HCT116 (cell line): ENCODE results near the gene TAF8. TPM values are rescaled to one million over a fixed set of nuclear protein-coding genes. Genes with fewer than 3 reads are reported as not detected.

Experiments used
- ATAC-seq: fragments of 200-7000 bp; cut with Tn5 transposase; 2 replicates; pipeline ENCODE4 v1.9.1; 2020; ENCODE audit warnings: mild to moderate bottlenecking, moderate library complexity
- BruUV-seq: library from RNA; stranded (reverse); fragments of 400-500 nt; replicated peaks from 2 replicates; lab custom pipeline; 2021; lab: Mats Ljungman, UMichigan
- CTCF ChIA-PET: fragments of 300-600 bp; sonication (Branson Sonifier 250); formaldehyde crosslinking; loops from one replicate; lab custom pipeline; 2021; ENCODE audit warnings: antibody characterized with exemption; lab: Charles Lee
- POLR2A ChIA-PET: fragments of 300-600, 350-600 bp; sonication (Branson Sonifier 250); formaldehyde crosslinking; loops from one replicate; lab custom pipeline; 2021; ENCODE audit warnings: antibody characterized with exemption; lab: Charles Lee
- RAD21 ChIA-PET, 2 experiments: fragments of 300-600 bp; sonication (Branson Sonifier 250); formaldehyde crosslinking; loops; one replicate each; lab custom pipeline; 2023; ENCODE audit warnings: low total read pairs in 2 of 2; ENCODE audit not compliant: uncharacterized antibody in 2 of 2, unreplicated experiment in 2 of 2, low non-redundant PET in 1 of 2; lab: Charles Lee
- DNase-seq: peaks from one replicate; pipeline ENCODE4 v3.0.0-alpha.2; 2010; ENCODE audit warnings: low read depth, low spot score
- H2AFZ ChIP-seq: fragments of 200-600 bp; shearing (Covaris generic), sonication (generic); 2 replicates; pipeline ENCODE4 v1.6.1; 2017; ENCODE audit warnings: low read depth, mixed run types, mixed read lengths, antibody characterized with exemption, low read length; ENCODE audit not compliant: poor library complexity, severe bottlenecking
- H3K27ac ChIP-seq: 2 replicates; pipeline ENCODE4 v1.5.1; 2012; ENCODE audit warnings: low read depth, low read length
- H3K27me3 ChIP-seq: fragments of 200-600 bp; sonication (generic); 2 replicates; pipeline ENCODE4 v1.6.1; 2016; ENCODE audit warnings: mixed run types, low read length, mixed read lengths; ENCODE audit not compliant: insufficient read depth
- H3K36me3 ChIP-seq, 2 experiments: fragments of 200-500 bp in 1 of 2; fragments of 200-600 bp in 1 of 2; sonication (Bioruptor generic) in 1 of 2; sonication (generic) in 1 of 2; 2 replicates each; pipeline versions ENCODE4 v1.5.1 to v1.6.1; 2014 to 2016; ENCODE audit warnings: low read length in 2 of 2, inconsistent platforms in 1 of 2, mixed read lengths in 1 of 2, mixed run types in 1 of 2; ENCODE audit not compliant: insufficient read depth in 2 of 2, control insufficient read depth in 1 of 2
- H3K4me1 ChIP-seq, 2 experiments: fragments of 200-600 bp in 1 of 2; sonication (generic) in 1 of 2; 2 replicates each; pipeline versions ENCODE4 v1.5.1 to v1.6.1; 2012 to 2017; ENCODE audit warnings: low read length in 2 of 2, inconsistent platforms in 1 of 2, mild to moderate bottlenecking in 1 of 2, mixed read lengths in 1 of 2, mixed run types in 1 of 2, moderate library complexity in 1 of 2; ENCODE audit not compliant: insufficient read depth in 2 of 2, control insufficient read depth in 1 of 2
- H3K4me2 ChIP-seq: fragments of 200-600 bp; sonication (generic); 2 replicates; pipeline ENCODE4 v1.6.1; 2017; ENCODE audit warnings: mixed run types, low read length, mixed read lengths
- H3K4me3 ChIP-seq, 2 experiments: fragments of 200-600 bp in 1 of 2; sonication (generic) in 1 of 2; replicated peaks in 1 of 2; 2 replicates each; pipeline ENCODE4 v1.5.1; 2011 to 2016; ENCODE audit warnings: low read length in 2 of 2, control low read depth in 1 of 2, low read depth in 1 of 2, mild to moderate bottlenecking in 1 of 2, mixed read lengths in 1 of 2, mixed run types in 1 of 2
- H3K79me2 ChIP-seq: fragments of 200-600 bp; sonication (generic); 2 replicates; pipeline ENCODE4 v1.6.1; 2017; ENCODE audit warnings: mild to moderate bottlenecking, mixed run types, low read length, moderate library complexity, mixed read lengths; ENCODE audit not compliant: insufficient read depth
- H3K9ac ChIP-seq: fragments of 200-600 bp; sonication (generic); 2 replicates; pipeline ENCODE4 v1.6.1; 2016; ENCODE audit warnings: low read length, mixed read lengths
- H3K9me2 ChIP-seq: fragments of 200-600 bp; sonication (generic), shearing (Covaris generic); 2 replicates; pipeline ENCODE4 v1.6.1; 2017; ENCODE audit warnings: mixed run types, mild to moderate bottlenecking, moderate library complexity; ENCODE audit not compliant: insufficient read depth
- H3K9me3 ChIP-seq, 2 experiments: fragments of 200-500 bp in 1 of 2; fragments of 200-600 bp in 1 of 2; sonication (Bioruptor generic) in 1 of 2; sonication (generic) in 1 of 2; 2 replicates each; pipeline ENCODE4 v1.6.1; 2014 to 2017; ENCODE audit warnings: low read length in 2 of 2, mixed read lengths in 2 of 2, inconsistent platforms in 1 of 2, low read depth in 1 of 2, mild to moderate bottlenecking in 1 of 2, mixed run types in 1 of 2, moderate library complexity in 1 of 2; ENCODE audit not compliant: control insufficient read depth in 1 of 2, insufficient read depth in 1 of 2
- H4K20me1 ChIP-seq: fragments of 200-600 bp; sonication (generic), shearing (Covaris generic); 2 replicates; pipeline ENCODE4 v1.6.1; 2017; ENCODE audit warnings: mixed run types, mild to moderate bottlenecking, moderate library complexity; ENCODE audit not compliant: insufficient read depth
- CBX3 ChIP-seq: IDR thresholded peaks from 2 replicates; pipeline ENCODE4 v1.6.1; 2012; ENCODE audit warnings: low read depth
- CEBPB ChIP-seq: IDR thresholded peaks from 2 replicates; pipeline ENCODE4 v1.6.1; 2012; ENCODE audit warnings: low read depth
- EGR1 ChIP-seq: IDR thresholded peaks from 2 replicates; pipeline ENCODE4 v1.6.1; 2012; ENCODE audit warnings: low read depth
- ELF1 ChIP-seq: IDR thresholded peaks from 2 replicates; pipeline ENCODE4 v1.6.1; 2012; ENCODE audit warnings: low read depth, borderline replicate concordance
- EZH2 ChIP-seq: fragments of 200-600 bp; sonication (generic); IDR thresholded peaks from 2 replicates; pipeline ENCODE4 v1.6.1; 2017; ENCODE audit warnings: antibody characterized with exemption, mixed run types
- JUND ChIP-seq: IDR thresholded peaks from 2 replicates; pipeline ENCODE4 v1.6.1; 2012
- POLR2A ChIP-seq: IDR thresholded peaks from 2 replicates; pipeline ENCODE4 v1.7.0; 2011; ENCODE audit warnings: borderline replicate concordance; ENCODE audit not compliant: insufficient read depth, insufficient read length; ENCODE audit errors: extremely low read depth
- POLR2AphosphoS5 ChIP-seq: IDR thresholded peaks from 2 replicates; pipeline ENCODE4 v1.6.1; 2011; ENCODE audit warnings: mild to moderate bottlenecking, low read depth, low read length, moderate library complexity
- REST ChIP-seq: IDR thresholded peaks from 2 replicates; pipeline ENCODE4 v1.6.1; 2012; ENCODE audit warnings: low read depth
- TCF7L2 ChIP-seq: IDR thresholded peaks from 2 replicates; pipeline ENCODE4 v1.7.0; 2011; ENCODE audit warnings: borderline replicate concordance, inconsistent platforms; ENCODE audit not compliant: insufficient read depth, insufficient read length; ENCODE audit errors: extremely low read depth
- YY1 ChIP-seq: IDR thresholded peaks from 2 replicates; pipeline ENCODE4 v1.6.1; 2011; ENCODE audit warnings: low read length, low read depth, moderate library complexity, mild to moderate bottlenecking; ENCODE audit not compliant: insufficient replicate concordance; ENCODE audit errors: extremely low read depth
- ZFX ChIP-seq: fragments of 450-650 bp; IDR thresholded peaks from 2 replicates; pipeline ENCODE4 v1.6.1; 2017
- ZNF274 ChIP-seq: fragments of 200-500 bp; sonication (Bioruptor generic); IDR thresholded peaks from 2 replicates; pipeline ENCODE4 v1.6.1; 2014; ENCODE audit warnings: mild to moderate bottlenecking, low read depth, low read length, inconsistent platforms
- intact Hi-C: fragments of 100-400 bp; cut with micrococcal nuclease; formaldehyde crosslinking; loops from 2 replicates; pipeline ENCODE4 v1.10.0; 2022
- total RNA-seq: library from RNA; stranded (reverse); gene quantifications from one replicate; pipeline ENCODE4 v1.2.1, GENCODE V29; 2021; ENCODE audit not compliant: unreplicated experiment
- TF ChIP-seq, protein P1 (sequence below): IDR thresholded peaks from 2 replicates; pipeline ENCODE4 v1.6.1; 2011; ENCODE audit warnings: mild to moderate bottlenecking, low read length, moderate library complexity; ENCODE audit not compliant: insufficient replicate concordance; ENCODE audit errors: extremely low read depth
- TF ChIP-seq, protein P2 (sequence below), 3 experiments: fragments of 200-600 bp in 1 of 3; sonication (generic) in 1 of 3; IDR thresholded peaks in 2 of 3; conservative IDR thresholded peaks in 1 of 3; 2 replicates each; pipeline ENCODE4 v1.5.1; 2012 to 2017; ENCODE audit warnings: low read depth in 2 of 3, low read length in 2 of 3, antibody characterized with exemption in 1 of 3, borderline replicate concordance in 1 of 3, control low read depth in 1 of 3, mild to moderate bottlenecking in 1 of 3, mixed read lengths in 1 of 3, mixed run types in 1 of 3, moderate library complexity in 1 of 3; ENCODE audit not compliant: insufficient read depth in 1 of 3

The TAF8 gene
- total RNA-seq, 1 experiment from 2014 or later, result 29.5 TPM

DNA sequence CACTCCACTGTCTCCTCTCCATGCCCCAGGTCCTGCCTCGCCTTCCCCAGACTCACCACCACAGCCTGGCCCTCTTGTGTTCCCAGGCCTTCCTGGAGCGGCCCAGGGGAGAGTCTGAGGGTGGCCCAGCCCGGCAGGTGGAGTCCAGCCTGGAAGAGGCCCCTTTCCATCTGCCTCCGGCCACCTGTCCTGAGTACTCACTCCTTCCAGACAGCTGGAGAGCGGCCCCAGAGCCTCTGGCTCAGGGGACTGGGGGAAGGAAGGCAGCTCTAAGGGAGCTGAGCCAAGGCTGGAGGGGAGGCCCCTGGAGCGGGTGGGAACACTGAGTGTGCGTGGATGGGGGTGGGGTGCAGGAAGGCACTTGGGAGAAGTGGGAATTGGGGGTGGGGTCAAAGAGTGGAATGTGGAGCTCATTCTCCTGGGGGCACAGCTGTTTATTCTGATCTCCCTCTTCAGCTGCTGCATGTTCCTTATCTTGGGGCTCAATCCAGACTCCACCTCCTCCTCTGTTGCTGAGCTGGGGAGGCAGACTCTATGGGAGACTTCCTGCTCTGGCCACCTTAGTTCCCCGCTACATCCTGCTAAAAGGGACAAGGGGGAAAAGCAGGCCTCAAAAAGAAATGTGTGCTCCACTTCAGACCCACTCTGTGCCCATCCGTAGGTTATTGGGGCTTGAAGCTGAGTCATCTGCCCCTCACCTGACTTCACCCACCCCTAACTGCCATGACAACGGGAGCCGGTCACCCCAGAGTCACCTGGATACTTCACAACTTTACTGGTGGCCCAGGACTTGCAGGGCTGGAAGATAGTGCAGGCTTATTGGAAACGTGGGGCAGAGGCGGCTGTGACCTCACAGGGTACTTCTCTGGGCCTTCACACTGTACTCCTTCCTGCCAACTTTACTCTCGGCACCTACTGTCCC lies 19.5 kb upstream of the TAF8 start:
- H3K9ac ChIP-seq, result no peak overlapping the region
- POLR2A ChIA-PET, result interaction anchor here (0.9 kb wide), 1 partner anchor 12 kb away, joined by 4 read pairs; no protein-coding TSS in a partner anchor
- H3K9me2 ChIP-seq, result no peaks in the 10 kb centered on the region
- TF ChIP-seq ZNF274, result no peak
- no peak for TF ChIP-seq JUND
- TF ChIP-seq EGR1, result no peak
- TF ChIP-seq, protein P1, sequence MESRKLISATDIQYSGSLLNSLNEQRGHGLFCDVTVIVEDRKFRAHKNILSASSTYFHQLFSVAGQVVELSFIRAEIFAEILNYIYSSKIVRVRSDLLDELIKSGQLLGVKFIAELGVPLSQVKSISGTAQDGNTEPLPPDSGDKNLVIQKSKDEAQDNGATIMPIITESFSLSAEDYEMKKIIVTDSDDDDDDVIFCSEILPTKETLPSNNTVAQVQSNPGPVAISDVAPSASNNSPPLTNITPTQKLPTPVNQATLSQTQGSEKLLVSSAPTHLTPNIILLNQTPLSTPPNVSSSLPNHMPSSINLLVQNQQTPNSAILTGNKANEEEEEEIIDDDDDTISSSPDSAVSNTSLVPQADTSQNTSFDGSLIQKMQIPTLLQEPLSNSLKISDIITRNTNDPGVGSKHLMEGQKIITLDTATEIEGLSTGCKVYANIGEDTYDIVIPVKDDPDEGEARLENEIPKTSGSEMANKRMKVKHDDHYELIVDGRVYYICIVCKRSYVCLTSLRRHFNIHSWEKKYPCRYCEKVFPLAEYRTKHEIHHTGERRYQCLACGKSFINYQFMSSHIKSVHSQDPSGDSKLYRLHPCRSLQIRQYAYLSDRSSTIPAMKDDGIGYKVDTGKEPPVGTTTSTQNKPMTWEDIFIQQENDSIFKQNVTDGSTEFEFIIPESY, result no peak
- TF ChIP-seq ELF1, result no peak
- TF ChIP-seq CBX3, result no peak
- no peak for TF ChIP-seq YY1
- no peak for TF ChIP-seq CEBPB
- TF ChIP-seq POLR2A, result no peak
- TF ChIP-seq TCF7L2, result no peak
- TF ChIP-seq, protein P2, sequence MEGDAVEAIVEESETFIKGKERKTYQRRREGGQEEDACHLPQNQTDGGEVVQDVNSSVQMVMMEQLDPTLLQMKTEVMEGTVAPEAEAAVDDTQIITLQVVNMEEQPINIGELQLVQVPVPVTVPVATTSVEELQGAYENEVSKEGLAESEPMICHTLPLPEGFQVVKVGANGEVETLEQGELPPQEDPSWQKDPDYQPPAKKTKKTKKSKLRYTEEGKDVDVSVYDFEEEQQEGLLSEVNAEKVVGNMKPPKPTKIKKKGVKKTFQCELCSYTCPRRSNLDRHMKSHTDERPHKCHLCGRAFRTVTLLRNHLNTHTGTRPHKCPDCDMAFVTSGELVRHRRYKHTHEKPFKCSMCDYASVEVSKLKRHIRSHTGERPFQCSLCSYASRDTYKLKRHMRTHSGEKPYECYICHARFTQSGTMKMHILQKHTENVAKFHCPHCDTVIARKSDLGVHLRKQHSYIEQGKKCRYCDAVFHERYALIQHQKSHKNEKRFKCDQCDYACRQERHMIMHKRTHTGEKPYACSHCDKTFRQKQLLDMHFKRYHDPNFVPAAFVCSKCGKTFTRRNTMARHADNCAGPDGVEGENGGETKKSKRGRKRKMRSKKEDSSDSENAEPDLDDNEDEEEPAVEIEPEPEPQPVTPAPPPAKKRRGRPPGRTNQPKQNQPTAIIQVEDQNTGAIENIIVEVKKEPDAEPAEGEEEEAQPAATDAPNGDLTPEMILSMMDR (IDR thresholded peaks at IDR 0.05 in 2 of 3, conservative IDR thresholded peaks at IDR 0.05 in 1 of 3; ENCODE audit: borderline replicate concordance in 1 of 3, insufficient read depth in 1 of 3, low read depth in 2 of 3, low read length in 2 of 3), result no peak
- TF ChIP-seq ZFX, result no peak
- TF ChIP-seq REST, result no peak
- no peak for TF ChIP-seq EZH2
- no peak for TF ChIP-seq POLR2AphosphoS5
- TF ChIP-seq, all 23 proteins: peak for 0
- no peak overlapping the region for H2AFZ ChIP-seq
- H3K4me2 ChIP-seq, result peak overlapping the region; percentile 34; the same call in 1 of the 2 replicates
- ATAC-seq, result peak; percentile 43
- no peaks in the 10 kb centered on the region for H3K27me3 ChIP-seq
- RAD21 ChIA-PET, result no interaction called here
- H3K9me3 ChIP-seq, result no peaks in the 10 kb centered on the region
- no TSS peak for BruUV-seq
- H3K36me3 ChIP-seq, result no peaks in the 10 kb centered on the region
- CTCF ChIA-PET, result no interaction called here
- no peak for DNase-seq
- H3K79me2 ChIP-seq, result no peaks in the 10 kb centered on the region
- peaks cover 9 to 21% of the 10 kb centered on the region in 2 experiments; a peak in 3 of 4 replicates for H3K4me1 ChIP-seq
- H3K4me3 ChIP-seq, result no peak overlapping the region
- intact Hi-C loops, result no loop called here
- H4K20me1 ChIP-seq, result no peaks in the 10 kb centered on the region
- H3K27ac ChIP-seq, result no peak overlapping the region
